Daoy (cell line): ENCODE data around the gene C1QTNF3. TPM values are rescaled to one million over a fixed set of nuclear protein-coding genes. Genes with fewer than 3 reads are reported as not detected.
"Not testable (repeated sequence)": the region's sequence is repeated elsewhere in the genome, so short reads cannot be mapped to it uniquely, and the experiment has no call there.

ENCODE experiments used
- DNase-seq: peaks from one replicate; pipeline ENCODE4 v3.0.0-alpha.2; 2015; ENCODE audit warnings: low read depth
- total RNA-seq: library from RNA; depleted of rRNA; stranded (reverse); fragments of >200 nt; shearing (Covaris generic); gene quantifications from 2 replicates; pipeline ENCODE4 v1.2.3, GENCODE V29; 2014

C1QTNF3 gene
- total RNA-seq, 1 experiment from 2014 or later, result 0.11 TPM

GRCh38 chr5:34051374-34051980 lies 8.5 kb upstream of the C1QTNF3 start:
- no peak for DNase-seq

DNA sequence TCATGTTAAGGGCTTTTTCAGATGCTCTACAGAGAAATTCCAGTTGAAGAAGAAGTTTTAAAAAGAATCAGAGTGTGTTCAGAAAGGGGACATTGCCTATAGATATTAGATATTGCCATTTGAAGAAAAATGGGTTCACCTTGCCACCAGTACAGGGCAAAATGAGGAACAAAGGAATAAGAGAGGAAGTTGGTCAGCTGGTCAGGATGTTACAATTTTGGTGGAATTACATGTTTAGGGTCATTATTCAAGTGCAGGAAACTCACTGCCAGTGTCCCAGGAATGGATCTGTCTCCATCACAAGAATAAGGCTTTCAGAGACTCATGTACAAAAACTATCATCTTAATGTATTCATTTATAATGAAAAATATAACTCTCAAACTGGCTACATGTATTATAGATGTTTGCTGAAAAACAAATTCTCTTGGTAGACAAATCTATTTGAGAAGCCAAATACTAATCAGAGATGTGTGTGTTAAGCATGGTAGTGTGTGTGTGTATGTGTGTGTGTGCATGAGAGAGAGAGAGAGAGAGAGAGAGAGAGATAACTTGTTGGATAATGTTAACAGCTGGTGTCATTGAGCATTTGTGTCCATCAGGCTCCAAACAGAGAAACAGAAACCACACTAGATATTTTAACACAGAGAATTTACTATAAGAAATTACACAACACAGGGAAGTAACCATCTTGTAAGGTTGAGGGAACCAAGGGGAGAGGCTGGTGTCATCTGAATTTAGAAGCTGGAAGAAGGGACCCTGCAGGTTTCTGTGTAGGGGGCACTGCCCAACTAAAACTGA lies 5.0 kb upstream of the C1QTNF3 start:
- DNase-seq, result no peak

DNA sequence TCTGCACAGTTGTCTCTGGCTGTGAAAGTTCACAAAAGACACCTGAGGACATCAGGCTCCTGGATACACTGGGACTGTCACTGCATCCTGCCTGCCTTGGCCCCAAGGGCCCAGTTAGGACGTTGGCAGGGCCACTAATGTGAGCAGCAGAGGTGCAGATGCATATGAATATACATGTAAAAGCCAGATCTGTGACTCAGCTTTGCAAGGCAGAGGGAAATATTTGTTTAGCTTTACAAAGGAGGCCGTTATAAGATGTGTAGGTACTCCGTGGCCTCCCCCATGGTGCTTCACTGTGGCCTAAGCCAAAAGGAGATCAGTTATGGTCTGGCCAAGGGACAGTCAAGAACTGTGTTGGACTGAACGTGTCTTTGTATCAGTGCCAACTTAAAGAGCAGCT lies 4.1 kb upstream of the C1QTNF3 start:
- no peak for DNase-seq

DNA sequence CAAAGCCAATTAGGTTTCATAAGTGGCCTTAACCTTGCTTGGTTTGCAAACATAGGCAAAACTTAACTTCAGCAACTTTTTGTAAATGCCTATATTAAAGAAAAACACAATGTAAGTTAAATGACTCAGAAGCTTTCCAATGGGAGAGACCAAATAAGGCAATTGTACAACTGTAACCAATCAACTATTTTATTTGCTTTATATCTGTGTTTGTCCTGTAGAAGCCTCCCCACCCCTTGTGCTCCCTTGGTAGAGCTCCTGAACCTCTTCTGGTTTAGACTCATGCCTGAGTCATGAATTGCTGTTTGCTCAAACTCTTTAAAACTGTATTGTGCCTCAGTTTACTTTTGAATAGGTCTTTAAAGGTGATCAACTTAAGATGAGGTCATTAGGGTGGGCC lies 3.0 kb upstream of the C1QTNF3 start:
- DNase-seq, result no peak

- no peak for DNase-seq
Measured at GRCh38 chr5:34045023-34045422, 2.0 kb upstream of the C1QTNF3 start.

DNA sequence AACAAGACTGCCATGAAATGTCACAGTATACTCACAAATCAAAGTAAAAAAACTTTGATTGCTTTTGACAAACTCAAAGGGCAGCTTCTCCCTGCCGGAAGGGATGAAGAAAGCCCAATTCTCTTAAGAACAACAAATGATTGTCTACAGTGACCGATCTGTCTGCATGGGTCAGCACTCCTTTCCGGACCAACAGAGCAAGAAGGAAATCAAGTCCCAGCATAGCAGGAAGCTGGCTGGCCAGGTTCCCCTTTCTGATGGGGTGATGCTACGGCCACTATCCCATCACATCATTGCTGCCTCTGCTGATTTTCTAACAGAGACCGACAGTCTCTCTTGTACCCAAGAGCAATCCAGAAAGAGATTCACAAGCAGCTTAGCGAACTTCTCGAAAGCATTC lies 692 bp downstream of the C1QTNF3 start:
- DNase-seq, result no peak

GRCh38 chr5:34041247-34041972 lies 1.6 kb downstream of the C1QTNF3 start:
- no peak for DNase-seq

GRCh38 chr5:34040472-34040871 lies 2.5 kb downstream of the C1QTNF3 start:
- no peak for DNase-seq

DNA sequence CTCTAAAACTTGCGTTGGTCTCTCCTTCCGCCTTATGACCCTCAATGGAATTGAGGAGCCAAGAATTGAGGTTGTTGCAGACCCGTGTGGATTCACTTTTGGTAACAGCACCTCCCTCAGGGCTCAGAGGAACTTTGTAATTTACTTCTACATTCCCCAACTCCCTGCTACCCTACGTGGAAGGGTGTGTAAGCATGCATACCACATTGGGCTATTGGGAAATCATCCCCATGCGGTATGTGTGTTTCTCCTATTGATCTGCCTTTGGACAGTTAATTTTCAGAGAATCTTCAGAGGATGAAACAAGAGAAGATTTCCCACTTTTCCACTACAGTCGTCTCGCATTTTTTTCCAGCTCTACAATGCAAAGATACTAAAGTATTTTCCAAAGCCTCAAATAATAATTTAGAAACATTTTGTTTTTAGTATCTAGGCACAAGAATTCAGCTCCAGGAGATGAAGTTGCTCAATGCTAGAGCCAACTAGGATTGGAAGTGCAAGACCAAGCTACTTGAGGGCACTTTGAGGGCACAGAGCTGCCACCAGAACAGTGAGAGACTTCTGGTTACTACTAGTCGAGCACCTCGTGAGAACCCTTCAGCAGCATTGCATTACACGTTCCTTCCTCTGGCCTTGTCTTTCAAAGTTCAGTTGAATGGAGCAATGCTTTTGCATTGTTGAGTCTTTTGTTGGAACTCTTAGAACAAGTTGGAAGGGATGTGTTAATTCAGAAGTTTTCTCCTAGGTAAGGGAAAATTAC lies 3.4 kb downstream of the C1QTNF3 start:
- DNase-seq, result no peak

- DNase-seq, result no peak
Measured at GRCh38 chr5:34038838-34039237, 4.2 kb downstream of the C1QTNF3 start.

DNA sequence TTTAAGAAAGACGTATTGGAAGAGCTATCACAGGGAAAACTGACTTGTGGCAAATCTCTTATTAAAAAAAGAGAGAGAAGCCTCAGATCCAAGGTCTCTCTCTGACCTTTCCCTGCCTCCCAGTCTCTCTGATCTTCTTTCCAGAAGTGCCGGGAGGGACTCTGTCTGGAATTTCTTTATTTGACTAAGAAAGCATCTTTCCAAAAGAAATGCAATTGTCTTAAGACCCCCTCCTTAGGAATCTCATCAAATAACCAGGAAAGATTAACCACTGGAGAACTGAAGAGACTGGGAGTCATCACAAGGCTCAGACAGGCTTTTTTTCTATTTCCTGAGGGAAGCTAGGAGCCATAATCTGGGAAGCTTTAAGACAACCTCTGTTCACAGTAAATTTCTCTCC lies 4.6 kb downstream of the C1QTNF3 start:
- no peak for DNase-seq

DNA sequence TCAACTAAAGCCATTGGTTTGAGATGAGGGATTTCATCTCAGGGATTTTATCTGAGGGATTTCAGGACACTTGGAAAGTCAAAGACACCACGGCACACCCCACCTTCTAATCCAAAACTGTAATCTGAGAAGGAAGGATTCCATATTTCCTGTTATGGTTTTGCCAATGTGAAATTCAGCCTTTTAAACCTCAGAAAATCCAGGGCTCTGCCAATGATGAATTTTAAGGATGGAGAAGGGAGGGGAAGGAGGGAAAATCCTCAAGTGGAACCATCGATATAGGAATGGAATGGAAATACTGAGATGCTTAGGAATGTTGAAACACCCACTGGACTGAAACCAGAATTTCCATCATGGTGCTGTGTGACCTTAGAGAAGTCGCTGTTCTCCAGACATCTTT lies 5.3 kb downstream of the C1QTNF3 start:
- DNase-seq, result no peak

- no peak for DNase-seq
Measured at GRCh38 chr5:34035756-34036155, 7.3 kb downstream of the C1QTNF3 start.

DNA sequence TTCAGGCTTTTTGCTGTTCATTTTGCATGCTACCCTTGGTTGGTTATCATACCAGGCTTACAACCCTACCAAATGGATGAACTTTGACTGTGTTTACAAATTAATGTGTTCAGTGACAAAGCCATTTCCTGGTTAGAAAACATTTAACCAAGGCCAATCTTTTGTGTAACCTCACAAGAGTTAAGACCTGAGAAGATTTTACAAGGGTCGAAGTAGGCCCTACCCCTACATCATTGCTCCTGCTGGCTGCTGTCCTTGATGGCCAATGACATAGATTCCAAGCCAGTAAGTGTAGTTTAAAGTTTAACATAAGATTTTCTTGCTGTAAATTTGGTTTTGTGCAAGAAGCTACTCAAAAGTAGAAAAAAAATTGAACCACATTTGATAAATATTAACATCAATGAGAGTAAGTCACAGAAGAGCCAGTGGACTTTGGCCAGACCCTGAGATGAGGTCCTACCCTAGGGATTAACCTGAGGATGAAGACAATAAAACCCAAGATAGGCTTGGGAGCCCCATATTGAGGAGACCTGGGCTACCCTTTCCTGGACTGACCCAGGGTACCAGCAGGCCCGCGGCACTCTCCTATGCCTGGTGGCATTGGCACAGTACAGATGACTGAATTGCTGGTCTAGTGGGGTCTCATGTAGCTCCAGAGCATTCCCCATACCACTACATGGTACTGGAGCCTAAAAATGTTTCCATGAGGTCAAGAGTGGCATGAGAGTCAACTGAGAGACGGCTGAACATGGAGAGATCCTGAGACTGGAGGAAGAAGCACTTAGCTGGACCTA lies 8.3 kb downstream of the C1QTNF3 start:
- DNase-seq, result no peak

DNA sequence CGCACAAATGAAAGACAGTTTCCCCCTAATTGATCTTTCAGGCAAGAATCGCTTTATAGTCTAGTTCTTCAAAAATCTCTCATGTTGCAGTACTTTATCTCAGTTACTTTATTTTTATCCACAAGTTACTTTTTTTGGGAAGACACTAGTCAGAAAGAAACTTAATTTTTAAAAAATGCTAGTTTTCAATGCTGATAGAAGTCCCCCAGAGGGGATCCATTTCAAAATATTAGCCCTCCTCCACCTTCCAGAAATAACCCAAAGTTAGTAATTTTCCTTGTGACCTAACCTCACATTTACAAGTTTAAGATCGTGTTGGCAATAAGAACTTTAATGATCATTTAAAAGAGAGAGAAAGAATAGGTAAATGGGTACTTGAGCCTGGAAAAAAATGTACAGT lies 11.0 kb downstream of the C1QTNF3 start:
- no peak for DNase-seq

- no peak for DNase-seq
Measured at GRCh38 chr5:34031117-34031516, 11.9 kb downstream of the C1QTNF3 start.

- not testable (repeated sequence) for DNase-seq
Measured at GRCh38 chr5:34030585-34030984, 12.4 kb downstream of the C1QTNF3 start.

GRCh38 chr5:34030048-34030447 lies 13.0 kb downstream of the C1QTNF3 start:
- no peak for DNase-seq

- DNase-seq, result no peak
Measured at GRCh38 chr5:34028349-34028748, 14.7 kb downstream of the C1QTNF3 start.

- no peak for DNase-seq
Measured at GRCh38 chr5:34026089-34026761, 16.8 kb downstream of the C1QTNF3 start.
